Medulla oblongata (tissue), 1 donor: ENCODE data around the gene NEK6.
"Not testable (repeated sequence)": the region's sequence is repeated elsewhere in the genome, so short reads cannot be mapped to it uniquely, and the experiment has no call there.

Source experiments
- DNase-seq: peaks from one replicate; pipeline ENCODE4 v3.0.0-alpha.2; 2015; ENCODE audit errors: extremely low spot score

The NEK6 gene

DNA sequence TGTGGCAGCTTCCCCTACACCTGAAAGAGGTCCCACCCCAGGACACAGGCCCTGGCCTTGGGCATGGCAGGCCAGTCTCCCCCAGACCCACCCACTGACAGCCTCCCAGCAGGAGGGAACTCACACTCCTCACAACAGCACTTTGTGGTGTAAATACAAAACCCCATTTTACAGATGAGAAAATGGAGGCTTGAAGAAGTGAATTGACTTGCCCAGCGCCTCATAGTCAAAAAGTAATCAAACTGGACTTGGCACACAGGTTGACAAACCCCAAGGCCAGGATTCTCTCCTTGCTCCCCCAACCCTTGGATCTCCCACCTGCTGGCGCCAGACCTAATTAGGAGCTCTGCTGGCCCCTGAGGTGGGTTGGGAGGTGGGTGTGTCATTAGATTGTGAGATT lies 29.2 kb upstream of the NEK6 start:
- DNase-seq, result no peak

DNA sequence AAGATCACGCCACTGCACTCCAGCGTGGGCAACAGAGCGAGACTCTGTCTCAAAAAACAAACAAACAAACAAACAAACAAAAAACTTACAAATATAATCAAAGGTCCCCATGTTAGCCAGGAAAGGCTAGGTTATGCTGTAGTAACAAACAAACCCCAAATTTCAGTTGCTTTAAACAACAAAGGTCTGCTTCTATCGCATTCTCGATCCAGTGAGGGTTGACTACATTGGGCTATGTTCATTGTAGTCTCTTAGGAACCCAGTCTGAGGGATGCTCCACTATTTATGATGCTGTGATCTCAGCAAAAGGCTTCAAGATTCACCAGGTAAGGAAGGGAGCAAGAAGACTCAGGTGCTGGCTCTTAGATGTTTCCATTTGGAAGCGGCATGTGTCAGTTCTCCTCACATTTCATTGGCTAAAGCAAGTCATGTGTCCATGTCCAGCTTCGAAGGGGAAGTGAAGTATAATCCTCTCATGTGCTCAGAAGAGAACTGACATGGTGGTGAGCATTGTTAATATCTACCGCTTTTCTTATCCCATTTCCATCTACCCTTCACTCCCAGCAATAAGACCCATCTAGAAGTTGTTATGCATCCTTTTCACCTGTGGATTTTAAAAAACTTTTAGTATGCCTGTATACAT lies 26.5 kb upstream of the NEK6 start:
- DNase-seq, result no peak

DNA sequence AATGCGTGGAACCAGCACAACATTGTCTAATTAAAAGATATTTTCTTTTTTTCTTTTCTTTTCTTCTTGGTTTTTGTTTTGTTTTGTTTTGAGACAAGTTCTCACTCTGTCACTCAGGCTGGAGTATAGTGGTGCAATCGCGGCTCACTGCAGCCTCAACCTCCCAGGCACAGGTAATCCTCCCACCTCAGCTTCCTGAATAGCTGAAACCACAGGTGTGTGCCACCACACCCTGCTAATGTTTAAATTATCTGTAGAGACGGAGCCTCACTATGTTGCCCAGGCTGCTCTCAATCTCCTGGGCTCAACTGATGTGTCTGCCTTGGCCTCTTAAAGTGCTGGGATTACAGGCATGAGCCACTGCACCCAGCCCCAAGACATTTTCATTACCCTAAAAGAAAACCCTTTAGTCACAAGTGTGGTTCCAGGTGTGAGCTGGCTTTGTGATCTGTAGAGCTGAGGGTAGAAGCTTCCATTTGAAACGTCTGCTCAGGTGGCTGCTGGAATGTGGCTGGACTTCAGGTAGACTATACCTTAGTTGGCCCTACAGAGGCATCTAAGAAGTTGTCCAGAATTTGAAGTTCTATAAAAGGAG lies 19.1 kb upstream of the NEK6 start:
- DNase-seq, result no peak

DNA sequence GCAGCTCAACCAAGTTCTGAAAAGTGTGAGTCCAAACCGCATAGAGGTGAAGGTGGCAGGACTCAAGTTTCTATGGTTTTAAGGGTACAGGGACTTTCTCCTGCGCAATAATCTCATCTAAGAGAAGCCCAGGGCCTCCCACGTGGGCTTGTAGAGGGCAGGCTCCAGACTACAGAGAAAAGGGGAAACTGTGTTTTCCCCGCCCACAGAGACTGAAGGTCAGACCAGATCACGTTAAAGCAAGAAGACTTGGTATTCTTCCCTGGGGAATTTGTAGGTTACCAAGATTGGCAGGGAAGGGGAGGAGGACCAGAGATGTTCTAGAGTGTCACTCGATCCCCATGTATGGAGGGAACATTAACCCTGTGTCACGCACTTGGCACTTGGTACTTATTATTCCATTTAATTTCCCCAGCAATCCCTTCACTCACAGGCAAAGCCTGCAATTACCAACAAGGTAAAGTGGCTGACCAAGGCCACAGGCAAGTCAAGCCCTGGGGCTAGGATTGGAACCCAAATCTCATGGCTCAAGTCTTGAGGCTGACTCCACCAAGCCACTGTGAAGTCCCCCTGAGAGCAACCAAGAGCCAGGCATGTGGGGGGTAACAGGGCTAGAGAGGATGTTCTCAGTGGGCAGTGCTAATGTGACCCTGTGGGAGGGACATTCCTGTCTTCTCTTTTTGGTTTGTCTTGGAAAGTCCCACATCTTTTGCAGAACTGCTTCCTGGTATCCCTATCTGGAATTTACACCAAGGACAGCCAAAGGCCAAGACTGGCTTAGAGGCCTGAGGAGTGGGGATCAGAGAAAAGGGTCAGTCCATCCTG lies 18.3 kb upstream of the NEK6 start:
- DNase-seq, result peak; percentile 76

DNA sequence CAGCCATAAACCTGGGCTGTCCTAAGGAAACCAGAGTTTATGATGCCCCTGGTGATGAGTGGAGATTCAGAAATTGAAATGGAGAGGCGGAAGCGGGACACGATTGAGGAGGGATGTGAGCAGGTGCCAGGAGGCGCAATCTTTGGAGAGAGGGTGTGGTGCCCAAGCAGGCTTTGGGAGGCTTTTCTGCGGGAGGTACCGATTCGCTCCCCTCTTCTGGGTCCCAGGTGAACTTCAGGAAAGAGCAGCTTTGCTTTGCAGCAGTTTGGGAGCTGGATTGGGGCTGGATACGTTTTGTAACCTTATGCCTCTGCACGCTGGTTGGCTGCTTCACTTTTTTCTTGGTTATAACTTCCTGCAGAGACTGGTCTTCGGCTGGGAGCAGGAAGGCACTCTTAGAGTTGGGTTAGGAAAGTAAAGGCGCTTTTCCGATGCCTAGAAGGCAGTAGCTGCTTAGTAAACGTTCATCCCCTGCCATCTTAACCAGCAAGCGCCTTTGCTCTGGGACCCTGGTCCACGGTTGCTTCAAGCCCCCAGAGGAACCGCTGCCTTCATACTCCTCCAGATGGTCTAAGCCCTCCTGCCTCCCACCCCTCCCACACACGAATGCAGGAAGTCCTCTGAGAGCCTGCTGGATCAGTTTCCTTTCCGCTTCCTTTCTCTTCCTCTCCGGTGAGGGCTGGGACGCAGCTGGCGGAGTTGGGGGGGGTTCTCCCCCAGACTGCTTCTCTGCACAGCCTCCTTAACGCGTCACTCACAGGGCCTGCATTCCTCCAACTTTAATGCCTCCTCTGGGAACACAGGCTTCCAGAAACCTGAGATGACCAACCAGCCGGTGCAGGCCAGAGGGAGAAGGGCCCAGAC lies 15.2 kb upstream of the NEK6 start:
- DNase-seq, result no peak

DNA sequence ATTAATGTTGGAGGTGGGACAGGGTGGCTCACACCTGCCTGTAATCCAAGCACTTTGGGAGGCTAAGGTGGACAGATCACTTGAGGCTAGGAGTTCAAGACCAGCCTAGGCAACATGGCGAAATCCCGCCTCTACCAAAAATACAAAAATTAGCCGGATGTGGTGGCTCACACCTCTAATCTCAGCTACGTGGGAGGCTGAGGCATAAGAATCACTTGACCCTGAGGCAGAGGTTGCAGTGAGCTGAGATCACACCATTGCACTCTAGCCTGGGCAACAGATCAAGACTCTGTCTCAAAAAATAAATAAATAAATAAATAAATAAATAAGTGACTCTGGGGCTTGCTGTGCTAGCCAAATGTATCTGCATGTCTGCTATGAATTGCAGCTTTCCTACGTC lies 10.4 kb upstream of the NEK6 start:
- not testable (repeated sequence) for DNase-seq

DNA sequence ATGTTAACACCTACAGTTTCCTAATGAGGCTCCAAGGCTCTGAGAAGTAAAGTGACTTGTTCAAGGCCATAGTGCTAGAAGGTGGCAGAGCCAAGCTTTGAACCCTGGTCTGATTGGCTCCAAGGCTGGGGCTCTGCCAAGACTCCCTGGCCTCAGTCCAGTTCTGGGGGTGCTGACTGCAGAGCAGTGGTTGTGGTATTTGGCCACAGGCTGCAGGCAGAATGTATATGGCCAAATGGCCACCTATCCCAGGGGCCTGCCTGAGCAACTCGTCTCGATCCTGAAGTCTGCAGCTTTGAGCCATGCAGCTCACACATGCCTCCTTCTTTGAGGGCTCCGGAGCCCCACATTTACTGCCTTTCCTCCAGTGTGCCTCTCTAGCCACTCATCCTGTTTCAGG lies 9.7 kb upstream of the NEK6 start:
- DNase-seq, result no peak

DNA sequence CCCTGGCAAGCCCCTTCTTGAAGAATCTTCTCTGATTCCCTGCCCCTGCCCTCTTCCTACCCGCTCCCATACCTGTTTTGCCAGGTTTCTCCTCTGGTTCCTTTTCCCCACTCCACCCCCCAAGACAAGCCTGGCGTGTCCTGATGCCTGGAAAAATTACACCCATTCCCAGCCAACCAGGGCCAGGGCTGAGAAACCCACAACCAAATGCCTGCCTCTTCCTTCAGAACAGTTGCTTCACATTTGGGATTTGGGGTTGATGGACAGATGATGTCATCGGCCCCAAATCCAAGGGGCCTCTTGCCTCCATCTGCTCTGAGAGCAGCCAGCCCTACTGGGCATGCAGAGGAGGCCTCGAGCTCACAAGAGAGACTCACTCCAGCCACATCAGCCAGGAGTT lies 8.8 kb upstream of the NEK6 start:
- DNase-seq, result no peak

DNA sequence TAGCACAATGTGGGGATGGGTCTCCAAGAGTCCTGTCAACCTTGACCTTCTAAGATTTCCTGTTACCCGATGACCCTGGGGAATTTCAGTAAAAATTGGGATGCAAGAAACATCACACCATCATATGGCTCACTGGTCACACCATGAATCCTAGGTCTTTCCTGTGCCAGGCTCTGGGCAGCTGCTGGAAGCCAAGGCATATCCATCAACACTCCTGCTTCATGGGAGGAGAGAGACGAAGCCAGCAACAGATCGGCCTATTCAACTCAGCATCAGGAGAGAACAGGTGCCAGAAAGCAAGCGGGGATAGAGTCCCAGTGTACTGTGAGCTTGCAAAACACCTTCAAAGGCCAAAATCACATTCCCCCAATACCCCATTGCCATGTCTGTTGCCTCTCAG lies 6.5 kb upstream of the NEK6 start:
- no peak for DNase-seq

DNA sequence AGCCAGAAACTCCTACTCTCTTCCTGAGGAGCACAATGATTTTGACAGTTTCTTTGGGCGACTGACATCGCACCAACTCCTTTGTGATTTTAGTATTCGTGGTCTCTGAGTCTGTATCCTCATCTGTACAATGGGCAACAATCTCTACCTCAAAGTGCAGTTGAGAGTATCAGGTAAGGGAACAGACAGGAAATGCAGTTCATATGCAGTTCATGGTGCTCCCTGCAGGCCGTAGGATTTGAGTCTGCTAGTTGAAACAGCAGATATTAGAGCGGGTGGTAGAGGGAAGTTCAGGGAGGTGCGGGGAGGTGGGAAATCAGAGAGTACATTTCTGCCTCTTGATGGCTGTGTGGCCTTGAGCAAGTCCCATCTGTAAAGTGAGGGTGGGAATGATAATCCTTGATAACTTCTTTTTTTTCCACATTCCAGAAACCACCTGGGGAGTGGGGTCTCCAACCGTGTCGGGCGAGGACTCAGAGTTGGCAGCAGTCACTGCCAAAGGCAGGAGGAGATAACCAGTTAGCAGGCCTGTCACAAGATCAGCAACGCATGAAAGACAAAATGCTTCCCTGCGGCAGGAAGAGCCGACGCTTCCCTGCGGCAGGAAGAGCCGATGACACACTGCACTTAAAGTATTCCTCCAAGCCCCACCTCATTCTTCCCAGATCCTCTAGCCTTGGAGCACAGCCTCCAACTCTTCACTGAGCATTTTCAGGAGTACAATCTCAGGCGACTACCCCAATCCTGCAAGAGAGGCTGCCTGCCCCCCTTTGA lies 6.0 kb upstream of the NEK6 start:
- no peak for DNase-seq

DNA sequence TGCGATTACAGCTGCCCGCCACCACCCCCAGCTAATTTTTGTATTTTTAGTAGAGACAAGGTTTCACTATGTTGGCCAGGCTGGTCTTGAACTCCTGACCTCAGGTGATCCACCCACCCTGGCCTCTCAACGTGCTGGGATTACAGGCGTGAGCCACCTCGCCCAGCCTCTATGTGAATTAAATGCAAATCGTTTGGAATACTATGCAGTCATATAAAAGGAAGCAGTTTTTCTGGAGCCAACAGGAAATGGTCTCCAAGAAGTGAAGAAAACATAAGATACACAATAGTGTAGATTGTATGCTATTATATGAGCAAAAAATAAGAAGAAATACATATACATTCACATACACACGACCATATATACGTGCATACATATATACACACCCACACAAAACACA lies 4.9 kb upstream of the NEK6 start:
- DNase-seq, result not testable (repeated sequence)

DNA sequence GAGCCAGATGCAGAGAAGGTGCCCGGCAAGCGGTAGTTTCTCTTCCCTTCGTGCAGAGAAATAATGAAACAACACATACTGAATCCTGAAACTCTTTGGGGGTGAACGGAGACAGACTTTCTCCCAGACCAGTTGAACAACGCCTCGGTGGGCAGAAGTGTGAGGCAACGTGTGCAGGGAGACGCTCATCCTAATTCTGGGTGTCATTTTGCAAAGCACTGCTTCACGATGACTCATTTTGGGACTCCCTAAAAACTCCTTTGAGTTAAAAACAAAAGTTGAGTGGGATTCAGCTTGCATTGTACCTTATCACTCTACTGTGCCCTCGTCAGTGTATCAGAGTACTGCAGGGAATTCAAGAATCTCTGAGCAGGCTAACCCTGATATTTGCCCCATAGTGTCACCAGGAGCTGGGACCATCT lies 3.5 kb upstream of the NEK6 start:
- DNase-seq, result no peak

DNA sequence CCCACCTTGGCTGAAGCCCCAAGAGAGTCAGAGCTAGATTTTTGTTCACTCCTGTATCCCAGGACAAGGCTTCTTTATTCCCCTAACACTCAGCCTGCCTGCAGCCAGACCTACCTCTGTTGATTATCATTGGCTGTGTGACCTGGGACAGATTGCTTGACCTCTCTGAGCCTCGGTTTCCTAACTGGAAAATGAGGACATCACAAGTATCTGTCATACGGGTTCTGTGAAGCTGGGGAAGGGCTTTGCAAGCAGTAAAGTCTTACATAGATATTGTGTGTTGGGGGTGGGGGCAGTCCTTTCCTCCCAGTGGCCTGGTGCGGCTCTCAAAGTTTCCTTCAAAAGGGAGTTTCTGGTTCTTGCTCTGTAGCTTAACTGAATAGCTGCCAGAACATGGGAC lies 2.5 kb upstream of the NEK6 start:
- DNase-seq, result no peak

DNA sequence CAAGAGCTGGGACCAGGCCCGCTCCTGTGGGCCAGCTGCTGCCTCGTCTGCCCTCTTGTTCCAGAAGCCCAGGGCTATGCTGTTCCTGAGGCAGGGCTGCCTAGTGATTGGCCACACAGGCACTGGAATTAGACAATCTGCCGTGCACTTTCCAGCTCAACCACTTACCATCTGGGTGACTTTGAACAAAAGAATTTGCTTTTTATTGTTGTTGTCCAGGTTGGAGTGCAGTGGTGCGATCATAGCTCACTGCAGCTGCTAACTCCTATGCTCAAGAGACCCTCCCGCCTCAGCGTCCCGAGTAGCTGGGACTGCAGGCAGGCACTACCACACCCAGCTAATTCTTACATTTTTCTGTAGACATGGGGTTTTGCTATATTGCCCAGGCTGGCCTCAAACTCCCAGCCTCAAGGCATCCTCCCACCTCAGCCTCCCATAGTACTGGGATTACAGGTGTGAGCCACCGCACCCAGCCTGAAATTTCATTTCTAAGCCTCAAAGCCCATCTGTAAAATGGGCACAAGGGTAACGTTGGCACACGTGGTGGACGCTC lies 1.2 kb upstream of the NEK6 start:
- no peak for DNase-seq

DNA sequence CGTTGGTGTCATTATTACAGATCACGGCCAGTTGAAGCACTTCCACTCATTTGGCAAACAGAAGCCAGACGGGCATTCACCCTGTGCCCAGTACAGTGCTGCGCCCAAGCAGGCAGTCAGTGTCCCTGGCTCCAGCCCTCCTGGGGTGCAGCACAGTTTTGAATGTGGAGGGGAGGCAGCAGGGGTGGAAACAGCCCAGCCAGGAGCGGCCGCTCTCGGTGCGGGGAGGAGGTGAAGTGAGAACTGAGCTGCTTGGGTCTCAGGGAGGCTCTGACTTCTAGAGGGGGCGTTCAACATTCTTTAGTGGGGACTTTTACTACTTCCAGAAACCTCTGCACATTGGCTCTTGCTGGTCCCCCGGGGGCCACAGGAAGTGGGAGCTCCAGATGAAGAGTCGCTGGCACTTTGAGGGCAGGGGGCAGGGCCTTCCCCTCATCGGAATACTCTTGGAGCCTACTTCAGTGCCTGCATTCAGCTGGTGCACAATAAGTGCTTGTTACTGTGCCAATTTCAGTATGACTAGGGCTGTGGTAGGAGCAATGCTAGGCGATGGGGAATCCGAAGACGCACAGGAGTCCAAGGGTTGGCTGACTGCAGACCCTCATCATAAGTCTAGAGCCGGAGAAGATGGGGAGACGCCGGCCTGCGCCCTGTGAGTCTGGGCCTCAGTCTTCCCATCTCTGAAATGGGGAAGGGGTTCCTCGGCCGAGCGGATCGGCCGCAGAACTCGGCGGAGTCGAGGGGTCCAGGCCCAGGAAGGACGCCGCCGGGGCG lies 492 bp upstream of the NEK6 start:
- no peak for DNase-seq

DNA sequence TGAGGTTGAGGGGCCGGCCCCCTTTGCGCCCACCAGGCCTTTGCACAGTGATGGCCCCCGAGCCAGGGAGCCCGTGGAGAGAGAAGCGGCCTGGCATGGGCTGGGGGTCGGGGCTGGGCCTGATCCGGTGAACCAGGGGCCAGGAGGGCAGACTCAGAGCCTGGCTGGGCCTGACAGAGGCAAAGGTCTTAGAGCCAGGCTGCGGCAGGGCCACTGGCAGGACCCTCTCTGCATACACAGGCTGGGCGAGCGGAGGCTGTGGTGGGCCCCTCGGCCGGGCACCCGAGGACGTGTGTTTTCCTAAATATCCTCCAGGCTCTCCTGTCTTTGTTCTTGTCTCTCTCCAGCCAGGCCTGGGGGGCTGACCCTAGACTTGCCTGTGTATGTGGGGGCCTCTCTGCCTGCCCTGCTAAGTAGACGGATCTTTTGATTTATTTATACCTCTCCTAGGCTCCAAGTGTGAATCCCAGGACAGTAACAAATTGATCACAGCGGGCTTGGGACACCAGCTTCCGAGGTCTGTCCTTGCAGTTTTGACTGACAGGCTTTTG lies 933 bp downstream of the NEK6 start:
- no peak for DNase-seq

DNA sequence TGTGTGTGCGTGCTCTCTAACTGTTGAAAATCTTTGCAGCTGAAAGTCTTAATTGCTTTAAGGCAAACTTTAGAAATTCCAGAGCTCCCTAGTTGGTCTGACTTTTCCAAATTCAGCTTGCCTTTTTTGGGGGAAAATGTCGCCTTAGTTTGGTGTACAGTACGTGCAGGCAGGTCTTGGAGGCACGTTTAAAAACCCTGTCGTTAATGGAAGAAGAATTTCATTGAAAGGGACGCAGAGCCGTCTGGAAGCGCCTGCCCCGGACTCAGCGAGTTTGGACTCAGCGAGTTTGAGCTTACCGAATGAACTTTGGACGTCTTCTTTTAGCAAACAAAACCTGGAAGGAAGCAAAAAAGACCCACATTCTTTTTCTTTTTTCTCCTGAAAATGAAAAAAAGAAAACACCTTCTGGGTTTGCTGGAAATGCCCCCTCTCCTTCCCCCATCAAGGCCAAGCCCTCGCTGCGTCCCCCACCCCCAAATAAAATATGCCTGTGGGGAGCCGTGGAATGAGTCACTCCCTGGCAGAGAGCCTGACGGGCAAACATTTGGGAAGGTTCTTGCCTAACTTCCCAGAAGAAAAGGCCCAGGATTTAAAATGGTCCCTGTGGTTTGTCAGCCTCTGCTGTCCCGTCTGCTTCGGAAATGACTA lies 1.5 kb downstream of the NEK6 start:
- DNase-seq, result peak; percentile 71

DNA sequence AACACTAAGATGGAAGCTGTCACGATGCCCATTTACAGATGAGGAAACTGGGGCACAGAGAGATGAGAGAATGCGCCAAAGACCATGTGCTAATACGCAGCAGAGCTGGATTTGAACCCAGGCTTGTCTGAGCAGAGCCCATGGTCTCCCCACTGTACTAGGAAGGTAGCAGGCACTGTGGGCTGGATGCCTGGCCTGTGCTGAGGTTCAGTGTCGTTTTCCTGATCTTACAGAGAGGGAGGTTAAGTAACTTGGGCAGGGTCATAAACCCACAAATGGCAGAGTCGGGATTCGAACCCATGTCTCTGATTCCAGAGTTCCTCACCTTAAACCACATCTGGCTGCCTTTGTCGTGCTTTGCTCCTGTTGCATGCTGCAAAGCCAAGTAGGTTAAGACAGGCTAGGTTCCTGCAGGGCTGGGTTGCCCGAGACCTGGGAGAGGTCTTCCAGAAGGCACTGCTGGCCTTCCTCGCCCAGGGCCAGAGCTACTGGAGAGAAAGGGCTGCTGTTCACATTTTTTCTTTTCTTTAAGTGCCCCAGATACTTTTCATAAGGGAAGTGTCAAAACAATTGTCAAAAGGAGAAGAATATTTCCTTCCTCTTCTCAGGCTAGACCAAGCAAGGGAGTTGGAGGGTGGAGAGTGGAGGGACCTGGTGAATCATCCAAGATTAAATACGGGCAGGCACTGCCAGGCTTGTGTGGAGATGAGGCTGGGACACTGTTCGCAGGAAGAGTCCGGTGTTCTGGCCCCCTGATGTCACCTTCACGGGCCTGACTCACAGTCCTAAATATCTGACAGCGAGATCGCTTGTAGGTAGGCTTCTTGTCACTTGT lies 3.2 kb downstream of the NEK6 start:
- DNase-seq, result peak; percentile 64
